B cell (primary cell): ENCODE data around the gene PIP4K2C.

ENCODE experiments used
- CTCF ChIP-seq: fragments of 200-600 bp; IDR thresholded peaks from one replicate; pipeline ENCODE4 v1.8.0; 2022; ENCODE audit warnings: antibody characterized with exemption, mild to moderate bottlenecking
- EZH2 ChIP-seq: IDR thresholded peaks from 2 replicates; pipeline ENCODE4 v1.6.1; 2012; ENCODE audit warnings: borderline replicate concordance, low read depth, mild to moderate bottlenecking, moderate library complexity, low read length; ENCODE audit not compliant: insufficient read depth, poor library complexity, severe bottlenecking

- no peak for TF ChIP-seq CTCF
- TF ChIP-seq EZH2 = no peak
Observed at GRCh38 chr12:57585156-57585555, 5.8 kb upstream of the PIP4K2C start.
